ENCODE measurements around the gene PLEKHN1.

DNA sequence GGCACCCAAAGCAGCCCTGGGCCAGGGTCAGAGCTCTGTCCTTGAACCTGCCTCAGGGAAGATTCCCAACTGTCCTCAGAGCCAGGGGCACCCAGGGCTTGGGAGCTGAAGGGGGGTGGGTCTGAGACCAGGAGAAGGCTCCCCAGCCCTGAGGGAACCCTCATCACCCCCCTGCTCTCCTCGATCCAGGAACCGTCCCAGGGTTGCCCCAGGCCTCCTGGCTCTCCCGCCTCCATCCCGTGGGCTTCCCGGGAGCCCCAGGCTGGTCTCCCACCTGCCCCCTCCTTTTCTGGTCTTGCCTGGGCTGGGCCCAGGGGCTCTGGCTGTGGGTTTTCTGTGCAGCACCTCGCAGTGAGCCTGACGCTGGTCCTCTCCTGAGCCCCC is 49.2 kb upstream of the PLEKHN1 start:
- TF ChIP-seq, protein P1, sequence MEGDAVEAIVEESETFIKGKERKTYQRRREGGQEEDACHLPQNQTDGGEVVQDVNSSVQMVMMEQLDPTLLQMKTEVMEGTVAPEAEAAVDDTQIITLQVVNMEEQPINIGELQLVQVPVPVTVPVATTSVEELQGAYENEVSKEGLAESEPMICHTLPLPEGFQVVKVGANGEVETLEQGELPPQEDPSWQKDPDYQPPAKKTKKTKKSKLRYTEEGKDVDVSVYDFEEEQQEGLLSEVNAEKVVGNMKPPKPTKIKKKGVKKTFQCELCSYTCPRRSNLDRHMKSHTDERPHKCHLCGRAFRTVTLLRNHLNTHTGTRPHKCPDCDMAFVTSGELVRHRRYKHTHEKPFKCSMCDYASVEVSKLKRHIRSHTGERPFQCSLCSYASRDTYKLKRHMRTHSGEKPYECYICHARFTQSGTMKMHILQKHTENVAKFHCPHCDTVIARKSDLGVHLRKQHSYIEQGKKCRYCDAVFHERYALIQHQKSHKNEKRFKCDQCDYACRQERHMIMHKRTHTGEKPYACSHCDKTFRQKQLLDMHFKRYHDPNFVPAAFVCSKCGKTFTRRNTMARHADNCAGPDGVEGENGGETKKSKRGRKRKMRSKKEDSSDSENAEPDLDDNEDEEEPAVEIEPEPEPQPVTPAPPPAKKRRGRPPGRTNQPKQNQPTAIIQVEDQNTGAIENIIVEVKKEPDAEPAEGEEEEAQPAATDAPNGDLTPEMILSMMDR (IDR thresholded peaks at IDR 0.05) = no peak
- TF ChIP-seq POLR2AphosphoS5 (IDR thresholded peaks at IDR 0.05) (no peak), POLR2A (IDR thresholded peaks at IDR 0.05) (no peak)
